Kidney epithelial cell (primary cell): ENCODE data around the gene EXPH5. TPM values are rescaled to one million over a fixed set of nuclear protein-coding genes. Genes with fewer than 3 reads are reported as not detected.

Experiments
- DNase-seq: peaks from one replicate; pipeline ENCODE4 v3.0.0-alpha.2; 2010; ENCODE audit warnings: low read depth
- H3K27me3 ChIP-seq: 2 replicates; pipeline ENCODE4 v1.6.0; 2011; ENCODE audit warnings: low read length; ENCODE audit not compliant: control insufficient read depth, insufficient read depth
- H3K36me3 ChIP-seq: 2 replicates; pipeline ENCODE4 v1.5.1; 2011; ENCODE audit warnings: low read length; ENCODE audit not compliant: control insufficient read depth, insufficient read depth
- H3K4me3 ChIP-seq: 2 replicates; pipeline ENCODE4 v1.5.1; 2011; ENCODE audit warnings: low read depth, mild to moderate bottlenecking, control low read depth, low read length
- CTCF ChIP-seq: IDR thresholded peaks from 2 replicates; pipeline ENCODE4 v1.5.1; 2011; ENCODE audit warnings: mild to moderate bottlenecking, moderate library complexity, low read length, control low read depth, inconsistent platforms; ENCODE audit not compliant: insufficient read depth, poor library complexity, severe bottlenecking
- total RNA-seq: library from RNA; depleted of rRNA; stranded (reverse); fragments of >200 nt; gene quantifications from 2 replicates; pipeline ENCODE4 v1.2.3, GENCODE V29; 2015

The EXPH5 gene
- total RNA-seq, 1 donor from 2014 or later, result 8.5 TPM

GRCh38 chr11:108559340-108559739, 34.2 kb downstream of the EXPH5 start:
- Histone ChIP-seq H3K4me3 (no peak overlapping the region), H3K27me3 (no peaks in the 10 kb centered on the region), H3K36me3 (no peaks in the 10 kb centered on the region)
- no peak for DNase-seq
- no peak for TF ChIP-seq CTCF

- Histone ChIP-seq H3K27me3 (no peaks in the 10 kb centered on the region), H3K4me3 (no peak overlapping the region), H3K36me3 (no peaks in the 10 kb centered on the region)
- TF ChIP-seq CTCF, result no peak
- DNase-seq, result no peak
Measured at GRCh38 chr11:108558222-108558621, 35.3 kb downstream of the EXPH5 start.

GRCh38 chr11:108556019-108556418, 37.5 kb downstream of the EXPH5 start:
- Histone ChIP-seq H3K27me3 (no peaks in the 10 kb centered on the region), H3K4me3 (no peak overlapping the region), H3K36me3 (no peaks in the 10 kb centered on the region)
- TF ChIP-seq CTCF, result no peak
- DNase-seq, result no peak

- TF ChIP-seq CTCF, result no peak
- H3K4me3 ChIP-seq, result no peak overlapping the region
- no peak for DNase-seq
Measured at GRCh38 chr11:108551651-108552462, 41.7 kb downstream of the EXPH5 start.

GRCh38 chr11:108549319-108549885, 44.2 kb downstream of the EXPH5 start:
- no peaks in the 10 kb centered on the region for H3K27me3 ChIP-seq
- DNase-seq, result no peak
- H3K4me3 ChIP-seq, result no peak overlapping the region
- no peaks in the 10 kb centered on the region for H3K36me3 ChIP-seq
- TF ChIP-seq CTCF, result no peak

More at GRCh38 chr11:108551651-108552462, 41.7 kb downstream of the EXPH5 start:
- Histone ChIP-seq H3K36me3 (no peaks in the 10 kb centered on the region), H3K27me3 (no peaks in the 10 kb centered on the region)

- DNase-seq, result no peak
- no peaks in the 10 kb centered on the region for H3K36me3 ChIP-seq
- no peak for TF ChIP-seq CTCF
- no peak overlapping the region for H3K4me3 ChIP-seq
- no peaks in the 10 kb centered on the region for H3K27me3 ChIP-seq
Measured at GRCh38 chr11:108545909-108546501, 47.6 kb downstream of the EXPH5 start.
